HEK293T (cell line): ENCODE results near the gene NEURL2.

Source experiments
- FOXA1 ChIP-seq: fragments of 450-650 bp; IDR thresholded peaks from 2 replicates; pipeline ENCODE4 v1.6.1; 2016; ENCODE audit warnings: mild to moderate bottlenecking
- FOXK2 ChIP-seq: fragments of 450-650 bp; IDR thresholded peaks from 2 replicates; pipeline ENCODE4 v1.6.1; 2016; ENCODE audit warnings: mild to moderate bottlenecking
- FOXM1 ChIP-seq: fragments of 450-650 bp; IDR thresholded peaks from 2 replicates; pipeline ENCODE4 v1.6.1; 2017; ENCODE audit warnings: mild to moderate bottlenecking, borderline replicate concordance
- TARDBP ChIP-seq: fragments of 450-650 bp; IDR thresholded peaks from 2 replicates; pipeline ENCODE4 v1.6.1; 2016

GRCh38 chr20:45938727-45939438 is 47.9 kb upstream of the NEURL2 start:
- no peak for TF ChIP-seq FOXK2
- no peak for TF ChIP-seq FOXA1
- TF ChIP-seq FOXM1, result no peak
- TF ChIP-seq TARDBP, result no peak
